WTC11 (cell line): ENCODE results near the gene SLBP. TPM values are rescaled to one million over a fixed set of nuclear protein-coding genes. Genes with fewer than 3 reads are reported as not detected.

Source experiments
- ATAC-seq: fragments of 200-7000 bp; cut with Tn5 transposase; 2 replicates; pipeline ENCODE4 v1.10.0; 2021; ENCODE audit warnings: mild to moderate bottlenecking, moderate library complexity
- CTCF ChIA-PET: fragments of 300-600 bp; sonication (Branson Sonifier 250); formaldehyde crosslinking; loops from one replicate; lab custom pipeline; 2021; ENCODE audit warnings: antibody characterized with exemption; lab: Charles Lee
- POLR2A ChIA-PET: fragments of 350-600 bp; sonication (Branson Sonifier 250); formaldehyde crosslinking; loops from one replicate; lab custom pipeline; 2021; ENCODE audit warnings: antibody characterized with exemption; lab: Charles Lee
- DNase-seq: peaks from one replicate; pipeline ENCODE4 v3.0.0; 2021; ENCODE audit warnings: low spot score
- H3K27ac Mint-ChIP-seq: 2 replicates; pipeline ENCODE4 v1.8.0; 2021; ENCODE audit warnings: mixed read lengths
- H3K27me3 Mint-ChIP-seq: 2 replicates; pipeline ENCODE4 v1.8.0; 2021; ENCODE audit warnings: low read depth, mild to moderate bottlenecking, moderate library complexity, mixed read lengths
- H3K36me3 Mint-ChIP-seq: 2 replicates; pipeline ENCODE4 v1.8.0; 2021; ENCODE audit warnings: mixed read lengths
- H3K4me1 Mint-ChIP-seq: 2 replicates; pipeline ENCODE4 v1.8.0; 2022; ENCODE audit warnings: mixed read lengths
- H3K4me3 Mint-ChIP-seq: 2 replicates; pipeline ENCODE4 v1.8.0; 2021; ENCODE audit warnings: mild to moderate bottlenecking, moderate library complexity, mixed read lengths
- H3K9me3 Mint-ChIP-seq: 2 replicates; pipeline ENCODE4 v1.8.0; 2021; ENCODE audit warnings: mixed read lengths
- ATF2 ChIP-seq: sonication (generic); formaldehyde crosslinking; IDR thresholded peaks from 2 replicates; pipeline ENCODE4 v1.8.1; 2022; ENCODE audit warnings: low read depth, missing genetic modification reagents, borderline replicate concordance
- CDX4 ChIP-seq: fragments of 250-450 bp; sonication (Bioruptor Pico); IDR thresholded peaks from 2 replicates; pipeline ENCODE4 v1.9.0; 2021; ENCODE audit warnings: moderate library complexity, mild to moderate bottlenecking, inconsistent platforms, borderline replicate concordance
- CREB1 ChIP-seq: sonication (generic); formaldehyde crosslinking; IDR thresholded peaks from 2 replicates; pipeline ENCODE4 v1.8.0; 2023; ENCODE audit warnings: mild to moderate bottlenecking, missing genetic modification reagents
- E2F1 ChIP-seq: sonication (generic); formaldehyde crosslinking; IDR thresholded peaks from 2 replicates; pipeline ENCODE4 v1.8.0; 2022; ENCODE audit warnings: mild to moderate bottlenecking, missing genetic modification reagents
- EMX1 ChIP-seq: fragments of 250-450 bp; sonication (Bioruptor Pico); IDR thresholded peaks from 2 replicates; pipeline ENCODE4 v1.8.0; 2021; ENCODE audit warnings: mild to moderate bottlenecking
- FOXP1 ChIP-seq: sonication (generic); formaldehyde crosslinking; IDR thresholded peaks from 2 replicates; pipeline ENCODE4 v1.8.0; 2022; ENCODE audit warnings: missing genetic modification reagents, mild to moderate bottlenecking, moderate library complexity, borderline replicate concordance
- FOXP4 ChIP-seq: sonication (generic); formaldehyde crosslinking; IDR thresholded peaks from 2 replicates; pipeline ENCODE4 v1.8.0; 2022; ENCODE audit warnings: mild to moderate bottlenecking, missing genetic modification reagents
- GTF2I ChIP-seq: fragments of 250-450 bp; sonication (Bioruptor Pico); conservative IDR thresholded peaks from 2 replicates; pipeline ENCODE4 v1.4.0; 2021; ENCODE audit warnings: mild to moderate bottlenecking
- NR1H2 ChIP-seq: sonication (generic); formaldehyde crosslinking; IDR thresholded peaks from 2 replicates; pipeline ENCODE4 v1.9.0; 2021; ENCODE audit warnings: mild to moderate bottlenecking, moderate library complexity, missing genetic modification reagents
- TEAD4 ChIP-seq: sonication (generic); formaldehyde crosslinking; IDR thresholded peaks from 2 replicates; pipeline ENCODE4 v1.8.0; 2022; ENCODE audit warnings: mild to moderate bottlenecking, missing genetic modification reagents
- TP53 ChIP-seq: sonication (generic); formaldehyde crosslinking; IDR thresholded peaks from 2 replicates; pipeline ENCODE4 v1.8.1; 2023; ENCODE audit warnings: mild to moderate bottlenecking, missing genetic modification reagents
- ZNF416 ChIP-seq: fragments of 250-450 bp; sonication (Bioruptor Pico); IDR thresholded peaks from 2 replicates; pipeline ENCODE4 v1.9.0; 2021; ENCODE audit warnings: mild to moderate bottlenecking, inconsistent platforms
- total RNA-seq: library from RNA; stranded (reverse); gene quantifications from 3 replicates; pipeline ENCODE4 v1.2.3, GENCODE V29; 2021

The SLBP gene
- total RNA-seq, 1 experiment from 2014 or later: 40.2 TPM

- Mint-ChIP-seq H3K4me1 (no peaks in the 10 kb centered on the region), H3K27ac (no peak overlapping the region), H3K27me3 (no peaks in the 10 kb centered on the region), H3K4me3 (no peak overlapping the region), H3K9me3 (peaks cover 10% of the 10 kb centered on the region), H3K36me3 (peaks cover 88% of the 10 kb centered on the region)
- ChIA-PET POLR2A (no interaction called here), CTCF (interaction anchor here (1.2 to 1.5 kb wide), 2 partner anchors 11 to 43 kb away, joined by 5 to 7 read pairs; no protein-coding TSS in a partner anchor)
- no peak for DNase-seq
- no peak for ATAC-seq
- TF ChIP-seq ZNF416 (CRISPR knock-in tag) (no peak), ATF2 (CRISPR knock-in tag) (no peak), TEAD4 (no peak), GTF2I (CRISPR knock-in tag) (no peak)
Observed at GRCh38 chr4:1736812-1737211, 24.7 kb upstream of the SLBP start.

GRCh38 chr4:1735215-1735614, 23.1 kb upstream of the SLBP start:
- POLR2A ChIA-PET: no interaction called here
- Mint-ChIP-seq H3K27ac (no peak overlapping the region), H3K27me3 (no peaks in the 10 kb centered on the region), H3K36me3 (peaks cover 84% of the 10 kb centered on the region), H3K4me1 (no peaks in the 10 kb centered on the region), H3K9me3 (peaks cover 10% of the 10 kb centered on the region), H3K4me3 (no peak overlapping the region)
- DNase-seq (no peak), ATAC-seq (no peak)
- CTCF ChIA-PET: interaction anchor here (1.5 kb wide), 1 partner anchor 42 kb away, joined by 7 read pairs; no protein-coding TSS in a partner anchor
- 0 out of 2 replicates have a peak, but pooled peaks have one; percentile 5 for TF ChIP-seq E2F1 (CRISPR knock-in tag)
- TF ChIP-seq NR1H2: no peak

- H3K27me3 Mint-ChIP-seq: no peaks in the 10 kb centered on the region
- H3K36me3 Mint-ChIP-seq: peaks cover 88% of the 10 kb centered on the region
Observed at GRCh38 chr4:1732911-1733310, 20.8 kb upstream of the SLBP start.

More at GRCh38 chr4:1732911-1733310, 20.8 kb upstream of the SLBP start:
- TF ChIP-seq CDX4 (CRISPR knock-in tag): no peak
- TF ChIP-seq EMX1: no peak
- TF ChIP-seq FOXP4 (CRISPR knock-in tag): no peak
- no peak for TF ChIP-seq ATF2 (CRISPR knock-in tag)
- TF ChIP-seq TP53 (CRISPR knock-in tag): no peak
- TF ChIP-seq FOXP1 (CRISPR knock-in tag): no peak
- TF ChIP-seq CREB1: no peak
- ChIA-PET POLR2A (no interaction called here), CTCF (interaction anchor here (0.6 to 1.6 kb wide), 3 partner anchors 9 to 40 kb away, joined by 4 to 6 read pairs (median 5); no protein-coding TSS in a partner anchor)
- H3K4me3 Mint-ChIP-seq: no peak overlapping the region
- no peak for ATAC-seq
- DNase-seq: no peak
- 0 out of 2 replicates have a peak, but pooled peaks cover under 1% of the 10 kb centered on the region for H3K9me3 Mint-ChIP-seq
- H3K4me1 Mint-ChIP-seq: 0 out of 2 replicates have a peak, but pooled peaks cover 4% of the 10 kb centered on the region
- H3K27ac Mint-ChIP-seq: no peak overlapping the region
